Measurements from ENCODE around the gene DYTN.

DNA sequence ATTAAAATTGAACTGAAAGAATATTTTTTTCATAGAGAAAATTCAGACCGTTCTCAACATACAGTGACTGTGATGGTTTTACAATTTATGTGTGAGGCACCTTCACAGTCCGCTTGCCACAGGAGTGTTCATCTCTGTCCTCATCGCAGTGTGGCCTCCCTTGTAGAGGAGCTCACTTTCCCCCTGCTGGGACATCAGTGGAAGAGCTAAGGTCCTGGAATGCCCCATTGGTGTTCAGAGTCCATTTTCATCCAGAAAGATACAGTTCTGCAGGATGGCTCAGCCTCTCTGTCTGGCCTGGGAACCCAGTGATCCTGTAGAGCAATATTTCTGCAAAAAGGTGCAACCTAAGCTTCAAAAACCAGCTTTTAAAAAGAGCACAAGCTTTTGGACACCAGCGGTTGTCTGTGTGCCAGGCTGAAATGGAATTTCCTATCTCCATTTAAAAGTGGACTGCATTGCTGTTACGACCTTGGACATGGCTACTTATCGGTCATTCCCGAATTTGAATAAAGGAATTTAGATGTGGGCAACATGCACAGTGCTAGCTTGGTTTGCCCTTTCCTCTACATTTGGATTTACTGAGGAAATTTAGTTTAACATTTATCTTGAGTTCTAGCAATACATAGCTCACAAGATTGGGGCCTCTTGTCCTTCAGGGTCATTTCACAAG lies 102.6 kb downstream of the DYTN start:
- TF ChIP-seq, protein P1, sequence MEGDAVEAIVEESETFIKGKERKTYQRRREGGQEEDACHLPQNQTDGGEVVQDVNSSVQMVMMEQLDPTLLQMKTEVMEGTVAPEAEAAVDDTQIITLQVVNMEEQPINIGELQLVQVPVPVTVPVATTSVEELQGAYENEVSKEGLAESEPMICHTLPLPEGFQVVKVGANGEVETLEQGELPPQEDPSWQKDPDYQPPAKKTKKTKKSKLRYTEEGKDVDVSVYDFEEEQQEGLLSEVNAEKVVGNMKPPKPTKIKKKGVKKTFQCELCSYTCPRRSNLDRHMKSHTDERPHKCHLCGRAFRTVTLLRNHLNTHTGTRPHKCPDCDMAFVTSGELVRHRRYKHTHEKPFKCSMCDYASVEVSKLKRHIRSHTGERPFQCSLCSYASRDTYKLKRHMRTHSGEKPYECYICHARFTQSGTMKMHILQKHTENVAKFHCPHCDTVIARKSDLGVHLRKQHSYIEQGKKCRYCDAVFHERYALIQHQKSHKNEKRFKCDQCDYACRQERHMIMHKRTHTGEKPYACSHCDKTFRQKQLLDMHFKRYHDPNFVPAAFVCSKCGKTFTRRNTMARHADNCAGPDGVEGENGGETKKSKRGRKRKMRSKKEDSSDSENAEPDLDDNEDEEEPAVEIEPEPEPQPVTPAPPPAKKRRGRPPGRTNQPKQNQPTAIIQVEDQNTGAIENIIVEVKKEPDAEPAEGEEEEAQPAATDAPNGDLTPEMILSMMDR (IDR thresholded peaks at IDR 0.05; ENCODE audit: low read length): no peak
- TF ChIP-seq EZH2 (optimal IDR thresholded peaks at IDR 0.05; ENCODE audit: low read depth, low read length) (no peak), EZH2phosphoT487 (IDR thresholded peaks at IDR 0.05; ENCODE audit: low read length) (no peak)

Data from MM.1S (cell line).